Breast epithelium (tissue), 3 donors: ENCODE results near the gene MYO5B.

Experiments used
- POLR2A ChIP-seq: fragments of 450-650 bp; IDR thresholded peaks from one replicate; pipeline ENCODE4 v1.6.1; 2016; ENCODE audit warnings: antibody characterized with exemption, mild to moderate bottlenecking, moderate library complexity
- POLR2AphosphoS5 ChIP-seq, 3 donors: sonication (generic); formaldehyde crosslinking; IDR thresholded peaks; one replicate each; pipeline ENCODE4 v1.6.1; 2017; ENCODE audit warnings: antibody characterized with exemption in 3 of 3
- TF ChIP-seq, protein P1 (sequence below), 3 donors: fragments of 450-650 bp; IDR thresholded peaks; one replicate each; pipeline ENCODE4 v1.5.1; 2016 to 2017; ENCODE audit warnings: antibody characterized with exemption in 3 of 3, mild to moderate bottlenecking in 3 of 3, moderate library complexity in 3 of 3

DNA sequence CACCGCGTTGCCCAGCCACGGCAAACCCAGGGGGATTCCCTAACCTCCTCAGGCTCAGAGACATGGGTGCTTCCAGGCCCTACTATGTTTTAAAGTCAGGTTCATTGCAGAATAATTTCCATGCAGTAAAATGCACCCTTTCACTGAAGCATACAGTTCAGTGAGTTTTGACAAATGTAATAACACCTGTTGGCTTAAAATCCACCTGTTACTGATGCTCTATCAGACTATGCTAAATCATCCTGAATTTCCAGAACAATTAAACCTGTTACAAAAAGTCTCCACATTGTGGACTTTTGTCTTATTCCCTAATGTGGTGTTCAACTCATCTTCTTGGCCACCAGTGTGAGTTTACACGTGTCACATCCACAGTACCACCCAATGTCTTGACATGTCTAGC is 234.6 kb downstream of the MYO5B start:
- TF ChIP-seq, protein P1, sequence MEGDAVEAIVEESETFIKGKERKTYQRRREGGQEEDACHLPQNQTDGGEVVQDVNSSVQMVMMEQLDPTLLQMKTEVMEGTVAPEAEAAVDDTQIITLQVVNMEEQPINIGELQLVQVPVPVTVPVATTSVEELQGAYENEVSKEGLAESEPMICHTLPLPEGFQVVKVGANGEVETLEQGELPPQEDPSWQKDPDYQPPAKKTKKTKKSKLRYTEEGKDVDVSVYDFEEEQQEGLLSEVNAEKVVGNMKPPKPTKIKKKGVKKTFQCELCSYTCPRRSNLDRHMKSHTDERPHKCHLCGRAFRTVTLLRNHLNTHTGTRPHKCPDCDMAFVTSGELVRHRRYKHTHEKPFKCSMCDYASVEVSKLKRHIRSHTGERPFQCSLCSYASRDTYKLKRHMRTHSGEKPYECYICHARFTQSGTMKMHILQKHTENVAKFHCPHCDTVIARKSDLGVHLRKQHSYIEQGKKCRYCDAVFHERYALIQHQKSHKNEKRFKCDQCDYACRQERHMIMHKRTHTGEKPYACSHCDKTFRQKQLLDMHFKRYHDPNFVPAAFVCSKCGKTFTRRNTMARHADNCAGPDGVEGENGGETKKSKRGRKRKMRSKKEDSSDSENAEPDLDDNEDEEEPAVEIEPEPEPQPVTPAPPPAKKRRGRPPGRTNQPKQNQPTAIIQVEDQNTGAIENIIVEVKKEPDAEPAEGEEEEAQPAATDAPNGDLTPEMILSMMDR (IDR thresholded peaks at IDR 0.05), result no peak
- TF ChIP-seq POLR2A (no peak), POLR2AphosphoS5 (IDR thresholded peaks at IDR 0.05) (no peak)
